GM18508 (cell line): ENCODE results near the gene LDAH.

Experiments used
- ATAC-seq: cut with Tn5 transposase; IDR thresholded peaks from one replicate; pipeline ENCODE4 v1.9.1; 2021; ENCODE audit warnings: moderate number of reproducible peaks; ENCODE audit not compliant: insufficient read depth, unreplicated experiment

The LDAH gene

GRCh38 chr2:20689428-20690264 is 133.3 kb downstream of the LDAH start:
- ATAC-seq = no peak

- ATAC-seq = no peak
Observed at GRCh38 chr2:20687260-20687832, 135.6 kb downstream of the LDAH start.

- ATAC-seq = no peak
Observed at GRCh38 chr2:20684581-20685063, 138.3 kb downstream of the LDAH start.

- no peak for ATAC-seq
Observed at GRCh38 chr2:20682167-20682920, 140.6 kb downstream of the LDAH start.

- ATAC-seq = no peak
Observed at GRCh38 chr2:20680744-20681375, 142.0 kb downstream of the LDAH start.

- no peak for ATAC-seq
Observed at GRCh38 chr2:20678780-20679179, 144.1 kb downstream of the LDAH start.

GRCh38 chr2:20678086-20678395 is 144.9 kb downstream of the LDAH start:
- no peak for ATAC-seq

GRCh38 chr2:20677301-20678085 is 145.4 kb downstream of the LDAH start:
- peak; percentile 13 for ATAC-seq

- peak; percentile 69 for ATAC-seq
Observed at GRCh38 chr2:20676353-20677215, 146.3 kb downstream of the LDAH start.

- ATAC-seq = peak; percentile 45
Observed at GRCh38 chr2:20675701-20676352, 147.1 kb downstream of the LDAH start.

- no peak for ATAC-seq
Observed at GRCh38 chr2:20674974-20675679, 147.8 kb downstream of the LDAH start.

- ATAC-seq = no peak
Observed at GRCh38 chr2:20674309-20674965, 148.5 kb downstream of the LDAH start.

- ATAC-seq = no peak
Observed at GRCh38 chr2:20673686-20674308, 149.1 kb downstream of the LDAH start.

GRCh38 chr2:20672201-20672951 is 150.5 kb downstream of the LDAH start:
- no peak for ATAC-seq

GRCh38 chr2:20671736-20672080 is 151.2 kb downstream of the LDAH start:
- ATAC-seq = no peak

- no peak for ATAC-seq
Observed at GRCh38 chr2:20671036-20671735, 151.7 kb downstream of the LDAH start.
